ENCODE data around the gene USP37.

GRCh38 chr2:218500501-218501060 is 67.6 kb downstream of the USP37 start:
- TF ChIP-seq CTCF (IDR thresholded peaks at IDR 0.05): no peak
- no peak for TF ChIP-seq ESRRA (IDR thresholded peaks at IDR 0.05; ENCODE audit: borderline replicate concordance, low read length)
- no peak for TF ChIP-seq PBX3 (IDR thresholded peaks at IDR 0.05)
- TF ChIP-seq ELK1 (IDR thresholded peaks at IDR 0.05; ENCODE audit: low read depth, low read length): no peak
- no peak for TF ChIP-seq SREBF2 (IDR thresholded peaks at IDR 0.05)
- TF ChIP-seq POLR2A (IDR thresholded peaks at IDR 0.05; ENCODE audit: low read length): no peak
- no peak for TF ChIP-seq JUNB (IDR thresholded peaks at IDR 0.05)
- TF ChIP-seq RNF2 (IDR thresholded peaks at IDR 0.05; ENCODE audit: borderline replicate concordance, low read depth): no peak
- no peak for TF ChIP-seq RFX5 (IDR thresholded peaks at IDR 0.05)
- TF ChIP-seq NFE2L2 (conservative IDR thresholded peaks at IDR 0.05; ENCODE audit: low read length): no peak
- no peak for TF ChIP-seq MAFK (IDR thresholded peaks at IDR 0.05; ENCODE audit: partially characterized antibody)
- TF ChIP-seq POLR2AphosphoS2 (conservative IDR thresholded peaks at IDR 0.05; ENCODE audit: low read length): no peak
- TF ChIP-seq JUN (IDR thresholded peaks at IDR 0.05): no peak
- TF ChIP-seq CEBPB (IDR thresholded peaks at IDR 0.05): no peak
